HCT116 (cell line): ENCODE results near the gene TLE3. TPM values are rescaled to one million over a fixed set of nuclear protein-coding genes. Genes with fewer than 3 reads are reported as not detected.

Experiments
- ATAC-seq: fragments of 200-7000 bp; cut with Tn5 transposase; 2 replicates; pipeline ENCODE4 v1.9.1; 2020; ENCODE audit warnings: mild to moderate bottlenecking, moderate library complexity
- BruUV-seq: library from RNA; stranded (reverse); fragments of 400-500 nt; replicated peaks from 2 replicates; lab custom pipeline; 2021; lab: Mats Ljungman, UMichigan
- CTCF ChIA-PET: fragments of 300-600 bp; sonication (Branson Sonifier 250); formaldehyde crosslinking; loops from one replicate; lab custom pipeline; 2021; ENCODE audit warnings: antibody characterized with exemption; lab: Charles Lee
- POLR2A ChIA-PET: fragments of 300-600, 350-600 bp; sonication (Branson Sonifier 250); formaldehyde crosslinking; loops from one replicate; lab custom pipeline; 2021; ENCODE audit warnings: antibody characterized with exemption; lab: Charles Lee
- RAD21 ChIA-PET, 2 experiments: fragments of 300-600 bp; sonication (Branson Sonifier 250); formaldehyde crosslinking; loops; one replicate each; lab custom pipeline; 2023; ENCODE audit warnings: low total read pairs in 2 of 2; ENCODE audit not compliant: uncharacterized antibody in 2 of 2, unreplicated experiment in 2 of 2, low non-redundant PET in 1 of 2; lab: Charles Lee
- DNase-seq: peaks from one replicate; pipeline ENCODE4 v3.0.0-alpha.2; 2010; ENCODE audit warnings: low read depth, low spot score
- H2AFZ ChIP-seq: fragments of 200-600 bp; shearing (Covaris generic), sonication (generic); 2 replicates; pipeline ENCODE4 v1.6.1; 2017; ENCODE audit warnings: low read depth, mixed run types, mixed read lengths, antibody characterized with exemption, low read length; ENCODE audit not compliant: poor library complexity, severe bottlenecking
- H3K27ac ChIP-seq: 2 replicates; pipeline ENCODE4 v1.5.1; 2012; ENCODE audit warnings: low read depth, low read length
- H3K27me3 ChIP-seq: fragments of 200-600 bp; sonication (generic); 2 replicates; pipeline ENCODE4 v1.6.1; 2016; ENCODE audit warnings: mixed run types, low read length, mixed read lengths; ENCODE audit not compliant: insufficient read depth
- H3K36me3 ChIP-seq, 2 experiments: fragments of 200-500 bp in 1 of 2; fragments of 200-600 bp in 1 of 2; sonication (Bioruptor generic) in 1 of 2; sonication (generic) in 1 of 2; 2 replicates each; pipeline versions ENCODE4 v1.5.1 to v1.6.1; 2014 to 2016; ENCODE audit warnings: low read length in 2 of 2, inconsistent platforms in 1 of 2, mixed read lengths in 1 of 2, mixed run types in 1 of 2; ENCODE audit not compliant: insufficient read depth in 2 of 2, control insufficient read depth in 1 of 2
- H3K4me1 ChIP-seq, 2 experiments: fragments of 200-600 bp in 1 of 2; sonication (generic) in 1 of 2; 2 replicates each; pipeline versions ENCODE4 v1.5.1 to v1.6.1; 2012 to 2017; ENCODE audit warnings: low read length in 2 of 2, inconsistent platforms in 1 of 2, mild to moderate bottlenecking in 1 of 2, mixed read lengths in 1 of 2, mixed run types in 1 of 2, moderate library complexity in 1 of 2; ENCODE audit not compliant: insufficient read depth in 2 of 2, control insufficient read depth in 1 of 2
- H3K4me2 ChIP-seq: fragments of 200-600 bp; sonication (generic); 2 replicates; pipeline ENCODE4 v1.6.1; 2017; ENCODE audit warnings: mixed run types, low read length, mixed read lengths
- H3K4me3 ChIP-seq, 2 experiments: fragments of 200-600 bp in 1 of 2; sonication (generic) in 1 of 2; replicated peaks in 1 of 2; 2 replicates each; pipeline ENCODE4 v1.5.1; 2011 to 2016; ENCODE audit warnings: low read length in 2 of 2, control low read depth in 1 of 2, low read depth in 1 of 2, mild to moderate bottlenecking in 1 of 2, mixed read lengths in 1 of 2, mixed run types in 1 of 2
- H3K79me2 ChIP-seq: fragments of 200-600 bp; sonication (generic); 2 replicates; pipeline ENCODE4 v1.6.1; 2017; ENCODE audit warnings: mild to moderate bottlenecking, mixed run types, low read length, moderate library complexity, mixed read lengths; ENCODE audit not compliant: insufficient read depth
- H3K9ac ChIP-seq: fragments of 200-600 bp; sonication (generic); 2 replicates; pipeline ENCODE4 v1.6.1; 2016; ENCODE audit warnings: low read length, mixed read lengths
- H3K9me2 ChIP-seq: fragments of 200-600 bp; sonication (generic), shearing (Covaris generic); 2 replicates; pipeline ENCODE4 v1.6.1; 2017; ENCODE audit warnings: mixed run types, mild to moderate bottlenecking, moderate library complexity; ENCODE audit not compliant: insufficient read depth
- H3K9me3 ChIP-seq, 2 experiments: fragments of 200-500 bp in 1 of 2; fragments of 200-600 bp in 1 of 2; sonication (Bioruptor generic) in 1 of 2; sonication (generic) in 1 of 2; 2 replicates each; pipeline ENCODE4 v1.6.1; 2014 to 2017; ENCODE audit warnings: low read length in 2 of 2, mixed read lengths in 2 of 2, inconsistent platforms in 1 of 2, low read depth in 1 of 2, mild to moderate bottlenecking in 1 of 2, mixed run types in 1 of 2, moderate library complexity in 1 of 2; ENCODE audit not compliant: control insufficient read depth in 1 of 2, insufficient read depth in 1 of 2
- H4K20me1 ChIP-seq: fragments of 200-600 bp; sonication (generic), shearing (Covaris generic); 2 replicates; pipeline ENCODE4 v1.6.1; 2017; ENCODE audit warnings: mixed run types, mild to moderate bottlenecking, moderate library complexity; ENCODE audit not compliant: insufficient read depth
- ATF3 ChIP-seq: IDR thresholded peaks from 2 replicates; pipeline ENCODE4 v1.6.1; 2012
- CBX3 ChIP-seq: IDR thresholded peaks from 2 replicates; pipeline ENCODE4 v1.6.1; 2012; ENCODE audit warnings: low read depth
- ELF1 ChIP-seq: IDR thresholded peaks from 2 replicates; pipeline ENCODE4 v1.6.1; 2012; ENCODE audit warnings: low read depth, borderline replicate concordance
- EZH2 ChIP-seq: fragments of 200-600 bp; sonication (generic); IDR thresholded peaks from 2 replicates; pipeline ENCODE4 v1.6.1; 2017; ENCODE audit warnings: antibody characterized with exemption, mixed run types
- EZH2phosphoT487 ChIP-seq: fragments of 200-600 bp; IDR thresholded peaks from 2 replicates; pipeline ENCODE4 v1.6.1; 2018; ENCODE audit warnings: antibody characterized with exemption, borderline replicate concordance
- RAD21 ChIP-seq: IDR thresholded peaks from 2 replicates; pipeline ENCODE4 v1.6.1; 2012; ENCODE audit warnings: low read depth, mild to moderate bottlenecking
- SP1 ChIP-seq: IDR thresholded peaks from 2 replicates; pipeline ENCODE4 v1.6.1; 2012; ENCODE audit warnings: low read depth
- TCF7L2 ChIP-seq: IDR thresholded peaks from 2 replicates; pipeline ENCODE4 v1.7.0; 2011; ENCODE audit warnings: borderline replicate concordance, inconsistent platforms; ENCODE audit not compliant: insufficient read depth, insufficient read length; ENCODE audit errors: extremely low read depth
- ZFX ChIP-seq: fragments of 450-650 bp; IDR thresholded peaks from 2 replicates; pipeline ENCODE4 v1.6.1; 2017
- intact Hi-C: fragments of 100-400 bp; cut with micrococcal nuclease; formaldehyde crosslinking; loops from 2 replicates; pipeline ENCODE4 v1.10.0; 2022
- total RNA-seq: library from RNA; stranded (reverse); gene quantifications from one replicate; pipeline ENCODE4 v1.2.1, GENCODE V29; 2021; ENCODE audit not compliant: unreplicated experiment

The TLE3 gene
- total RNA-seq, 1 experiment from 2014 or later, result 53.9 TPM

GRCh38 chr15:70127770-70128413, 30.2 kb upstream of the TLE3 start:
- no peak overlapping the region for H3K27ac ChIP-seq
- H4K20me1 ChIP-seq, result no peaks in the 10 kb centered on the region
- H3K36me3 ChIP-seq, result no peaks in the 10 kb centered on the region
- ATAC-seq (no peak), DNase-seq (no peak)
- RAD21 ChIA-PET, result no interaction called here
- BruUV-seq, result no TSS peak
- H2AFZ ChIP-seq, result no peak overlapping the region
- H3K9me3 ChIP-seq, result no peaks in the 10 kb centered on the region
- H3K4me2 ChIP-seq, result no peak overlapping the region
- H3K27me3 ChIP-seq, result 0 out of 2 replicates have a peak, but pooled peaks cover 7% of the 10 kb centered on the region
- CTCF ChIA-PET, result no interaction called here
- no peak overlapping the region for H3K9ac ChIP-seq
- H3K79me2 ChIP-seq, result no peaks in the 10 kb centered on the region
- no peaks in the 10 kb centered on the region for H3K4me1 ChIP-seq
- no peak for TF ChIP-seq EZH2
- TF ChIP-seq TCF7L2, result no peak
- no peak overlapping the region for H3K4me3 ChIP-seq
- POLR2A ChIA-PET, result interaction anchor here (1.3 kb wide), 1 partner anchor 28 kb away, joined by 3 read pairs; no protein-coding TSS in a partner anchor
- H3K9me2 ChIP-seq, result no peaks in the 10 kb centered on the region
- intact Hi-C loops, result loop anchor here (10.0 kb wide), 1 partner anchor 237 kb away; no protein-coding TSS in a partner anchor

- H3K79me2 ChIP-seq, result no peaks in the 10 kb centered on the region
- H3K4me3 ChIP-seq, result no peak overlapping the region
- H4K20me1 ChIP-seq, result no peaks in the 10 kb centered on the region
- POLR2A ChIA-PET, result interaction anchor here (1.3 kb wide), 1 partner anchor 27 kb away, joined by 3 read pairs; no protein-coding TSS in a partner anchor
- no peak overlapping the region for H2AFZ ChIP-seq
- H3K4me1 ChIP-seq, result no peaks in the 10 kb centered on the region
- H3K9me2 ChIP-seq, result no peaks in the 10 kb centered on the region
- no peaks in the 10 kb centered on the region for H3K9me3 ChIP-seq
- RAD21 ChIA-PET, result no interaction called here
- H3K36me3 ChIP-seq, result no peaks in the 10 kb centered on the region
- no peak overlapping the region for H3K4me2 ChIP-seq
- CTCF ChIA-PET, result no interaction called here
- no peak overlapping the region for H3K9ac ChIP-seq
- 0 out of 2 replicates have a peak, but pooled peaks cover 7% of the 10 kb centered on the region for H3K27me3 ChIP-seq
- TF ChIP-seq EZH2, result no peak
- TF ChIP-seq EZH2phosphoT487, result no peak
- no peak for TF ChIP-seq RAD21
- TF ChIP-seq ZFX, result no peak
- TF ChIP-seq ATF3, result no peak
- no peak for TF ChIP-seq SP1
- no peak for TF ChIP-seq ELF1
- TF ChIP-seq CBX3, result no peak
- intact Hi-C loops, result loop anchor here (10.0 kb wide), 1 partner anchor 237 kb away; no protein-coding TSS in a partner anchor
- H3K27ac ChIP-seq, result no peak overlapping the region
- no TSS peak for BruUV-seq
- DNase-seq (no peak), ATAC-seq (no peak)
Observed at GRCh38 chr15:70127288-70127746, 29.6 kb upstream of the TLE3 start.
